H1 (cell line): ENCODE data around the gene SLC2A3. TPM values are rescaled to one million over a fixed set of nuclear protein-coding genes. Genes with fewer than 3 reads are reported as not detected.

ENCODE experiments used
- CTCF ChIA-PET: fragments of 300-600 bp; sonication (Branson Sonifier 250); formaldehyde crosslinking; loops from one replicate; lab custom pipeline; 2021; ENCODE audit not compliant: partially characterized antibody; lab: Charles Lee
- POLR2A ChIA-PET: fragments of 300-600 bp; sonication (Branson Sonifier 250); formaldehyde crosslinking; loops from one replicate; lab custom pipeline; 2021; ENCODE audit warnings: inconsistent platforms; ENCODE audit not compliant: partially characterized antibody; lab: Charles Lee
- DNase-seq, 2 experiments: peaks; one replicate each; pipeline versions ENCODE4 v3.0.0 to v3.0.0-alpha.2; 2010 to 2022; ENCODE audit warnings: low spot score in 2 of 2, low read depth in 1 of 2, mixed read lengths in 1 of 2
- FAIRE-seq: peaks from 2 replicates; lab custom pipeline; 2011; peaks lifted over from hg19 to GRCh38; lab: Jason Lieb, UNC
- H2AFZ ChIP-seq: 2 replicates; pipeline ENCODE4 v1.8.1; 2012; ENCODE audit warnings: low read length, inconsistent platforms
- H2AK5ac ChIP-seq: 2 replicates; pipeline ENCODE4 v1.6.1; 2013; ENCODE audit warnings: low read depth, low read length
- H2BK120ac ChIP-seq: replicated peaks from 2 replicates; pipeline ENCODE3; 2013; ENCODE audit warnings: low read depth, low read length, inconsistent platforms
- H2BK12ac ChIP-seq: 2 replicates; pipeline ENCODE4 v1.6.1; 2013; ENCODE audit warnings: low read depth, low read length
- H2BK15ac ChIP-seq: 2 replicates; pipeline ENCODE4 v1.6.1; 2013; ENCODE audit warnings: low read length
- H2BK20ac ChIP-seq: 2 replicates; pipeline ENCODE4 v1.6.1; 2013; ENCODE audit warnings: low read length
- H2BK5ac ChIP-seq: 2 replicates; pipeline ENCODE4 v1.6.1; 2013; ENCODE audit warnings: low read depth, low read length
- H3K14ac ChIP-seq: 2 replicates; pipeline ENCODE4 v1.6.1; 2013; ENCODE audit warnings: inconsistent platforms; ENCODE audit not compliant: insufficient read length
- H3K18ac ChIP-seq: 2 replicates; pipeline ENCODE4 v1.6.1; 2013; ENCODE audit warnings: low read length; ENCODE audit errors: extremely low read depth
- H3K23ac ChIP-seq: 2 replicates; pipeline ENCODE4 v1.6.1; 2013; ENCODE audit warnings: inconsistent platforms; ENCODE audit not compliant: insufficient read length
- H3K23me2 ChIP-seq: 2 replicates; pipeline ENCODE4 v1.6.1; 2013; ENCODE audit warnings: low read depth, low read length
- H3K27ac ChIP-seq: 2 replicates; pipeline ENCODE4 v1.6.1; 2011; ENCODE audit warnings: low read depth, low read length, inconsistent platforms
- H3K27me3 ChIP-seq, 4 experiments: replicated peaks in 1 of 4; 1 replicate in 1 of 4; 2 replicates in 3 of 4; pipeline versions ENCODE4 v1.6.1 to v1.8.1; 2011 to 2013; ENCODE audit warnings: low read length in 3 of 4, mild to moderate bottlenecking in 3 of 4, inconsistent platforms in 2 of 4, mixed read lengths in 2 of 4, moderate library complexity in 1 of 4; ENCODE audit not compliant: control insufficient read depth in 3 of 4, insufficient read depth in 3 of 4; ENCODE audit errors: extremely low read depth in 1 of 4
- H3K36me3 ChIP-seq, 4 experiments: 2 replicates each; pipeline versions ENCODE4 v1.6.1 to v1.8.1; 2011 to 2013; ENCODE audit warnings: mild to moderate bottlenecking in 4 of 4, low read length in 3 of 4, moderate library complexity in 2 of 4, control low read depth in 1 of 4, inconsistent platforms in 1 of 4; ENCODE audit not compliant: insufficient read depth in 4 of 4, control insufficient read depth in 2 of 4
- H3K4ac ChIP-seq: replicated peaks from 2 replicates; pipeline ENCODE3; 2013; ENCODE audit warnings: low read length, low read depth, mixed read lengths, inconsistent platforms; ENCODE audit not compliant: insufficient read length
- H3K4me1 ChIP-seq, 4 experiments: replicated peaks in 1 of 4; 1 replicate in 1 of 4; 2 replicates in 3 of 4; pipeline versions ENCODE4 v1.6.1 to v1.8.1; 2011 to 2013; ENCODE audit warnings: low read length in 3 of 4, inconsistent platforms in 2 of 4, mixed read lengths in 1 of 4; ENCODE audit not compliant: insufficient read depth in 4 of 4, control insufficient read depth in 3 of 4
- H3K4me2 ChIP-seq, 2 experiments: 2 replicates each; pipeline versions ENCODE4 v1.6.1 to v1.8.1; 2011 to 2013; ENCODE audit warnings: low read depth in 2 of 2, low read length in 2 of 2, control low read depth in 1 of 2, inconsistent platforms in 1 of 2, mild to moderate bottlenecking in 1 of 2; ENCODE audit not compliant: insufficient read depth in 1 of 2
- H3K4me3 ChIP-seq, 4 experiments: fragments of 200-600, 300-600 bp in 1 of 4; sonication (generic), shearing (Covaris generic), sonication (Bioruptor Twin) in 1 of 4; 2 replicates each; pipeline versions ENCODE4 v1.5.1 to v1.8.1; 2011 to 2016; ENCODE audit warnings: low read length in 4 of 4, low read depth in 3 of 4, control low read depth in 2 of 4, inconsistent platforms in 2 of 4, mild to moderate bottlenecking in 2 of 4, mixed read lengths in 1 of 4, moderate library complexity in 1 of 4; ENCODE audit not compliant: insufficient read depth in 2 of 4; ENCODE audit errors: extremely low read depth in 1 of 4
- H3K56ac ChIP-seq: replicated peaks from 2 replicates; pipeline ENCODE3; 2013; ENCODE audit warnings: low read depth, mild to moderate bottlenecking, mixed read lengths, low read length, inconsistent platforms; ENCODE audit not compliant: insufficient read length
- H3K79me1 ChIP-seq: 2 replicates; pipeline ENCODE4 v1.6.1; 2013; ENCODE audit warnings: low read depth, low read length, control low read depth
- H3K79me2 ChIP-seq, 2 experiments: 2 replicates each; pipeline versions ENCODE4 v1.6.1 to v1.8.1; 2012 to 2013; ENCODE audit warnings: low read length in 2 of 2, mild to moderate bottlenecking in 2 of 2, inconsistent platforms in 1 of 2; ENCODE audit not compliant: insufficient read depth in 2 of 2, control insufficient read depth in 1 of 2
- H3K9ac ChIP-seq, 4 experiments: replicated peaks in 1 of 4; 1 replicate in 1 of 4; 2 replicates in 3 of 4; pipeline versions ENCODE4 v1.6.1 to v1.8.1; 2011 to 2013; ENCODE audit warnings: low read depth in 3 of 4, low read length in 3 of 4, control low read depth in 2 of 4, mild to moderate bottlenecking in 2 of 4, moderate library complexity in 2 of 4, inconsistent platforms in 1 of 4; ENCODE audit errors: extremely low read depth in 1 of 4
- H3K9me3 ChIP-seq, 2 experiments: 2 replicates each; pipeline versions ENCODE4 v1.6.1 to v1.8.1; 2012 to 2013; ENCODE audit warnings: mild to moderate bottlenecking in 2 of 2, moderate library complexity in 2 of 2, control low read depth in 1 of 2, inconsistent platforms in 1 of 2, low read depth in 1 of 2, low read length in 1 of 2, mixed read lengths in 1 of 2; ENCODE audit not compliant: insufficient read depth in 2 of 2
- H4K20me1 ChIP-seq, 2 experiments: replicated peaks in 1 of 2; 2 replicates each; pipeline versions ENCODE3 to v1.8.1; 2011 to 2013; ENCODE audit warnings: inconsistent platforms in 2 of 2, low read length in 2 of 2, mild to moderate bottlenecking in 1 of 2; ENCODE audit not compliant: insufficient read depth in 2 of 2, control insufficient read depth in 1 of 2
- H4K5ac ChIP-seq: 2 replicates; pipeline ENCODE4 v1.6.1; 2013; ENCODE audit warnings: low read length, low read depth, mixed read lengths, inconsistent platforms; ENCODE audit not compliant: insufficient read length
- H4K8ac ChIP-seq: 2 replicates; pipeline ENCODE4 v1.8.0; 2013; ENCODE audit warnings: mild to moderate bottlenecking, moderate library complexity, low read length, inconsistent platforms; ENCODE audit not compliant: insufficient read depth; ENCODE audit errors: extremely low read depth
- H4K91ac ChIP-seq: replicated peaks from 2 replicates; pipeline ENCODE3; 2013; ENCODE audit warnings: low read length, mixed read lengths, inconsistent platforms; ENCODE audit not compliant: insufficient read length
- ASH2L ChIP-seq: fragments of 200-600, 300-600 bp; sonication (generic); IDR thresholded peaks from one replicate; pipeline ENCODE4 v1.7.1; 2017; ENCODE audit warnings: low read length
- BRCA1 ChIP-seq: IDR thresholded peaks from 2 replicates; pipeline ENCODE4 v1.6.1; 2012; ENCODE audit warnings: low read depth, low read length, improper control_type of control experiment
- CEBPB ChIP-seq: IDR thresholded peaks from 2 replicates; pipeline ENCODE4 v1.6.1; 2012; ENCODE audit warnings: low read depth, low read length
- CHD1 ChIP-seq: IDR thresholded peaks from 2 replicates; pipeline ENCODE4 v1.6.1; 2012; ENCODE audit warnings: low read depth, low read length, improper control_type of control experiment
- HDAC6 ChIP-seq: IDR thresholded peaks from one replicate; pipeline ENCODE4 v1.7.1; 2012; ENCODE audit warnings: low read depth, mild to moderate bottlenecking, inconsistent platforms, low read length, moderate library complexity
- JUND ChIP-seq: IDR thresholded peaks from 2 replicates; pipeline ENCODE4 v1.6.1; 2011; ENCODE audit warnings: mild to moderate bottlenecking, improper control_type of control experiment, low read length
- RFX5 ChIP-seq: IDR thresholded peaks from 2 replicates; pipeline ENCODE4 v1.6.1; 2011; ENCODE audit warnings: low read depth, low read length, improper control_type of control experiment, borderline replicate concordance
- SAP30 ChIP-seq: fragments of 300-600 bp; sonication (generic); IDR thresholded peaks from 2 replicates; pipeline ENCODE4 v1.7.1; 2012; ENCODE audit warnings: low read length, moderate library complexity, mild to moderate bottlenecking, inconsistent platforms; ENCODE audit not compliant: insufficient read depth, insufficient replicate concordance
- SIRT6 ChIP-seq: IDR thresholded peaks from one replicate; pipeline ENCODE4 v1.7.1; 2012; ENCODE audit warnings: low read length, inconsistent platforms
- SP1 ChIP-seq: IDR thresholded peaks from 2 replicates; pipeline ENCODE4 v1.6.1; 2011; ENCODE audit warnings: low read depth, low read length
- SP2 ChIP-seq: IDR thresholded peaks from 2 replicates; pipeline ENCODE4 v1.6.1; 2012; ENCODE audit warnings: mild to moderate bottlenecking, low read length, inconsistent platforms
- SUZ12 ChIP-seq: fragments of 200-600 bp; sonication (generic); IDR thresholded peaks from 2 replicates; pipeline ENCODE4 v1.6.1; 2012; ENCODE audit warnings: mild to moderate bottlenecking, inconsistent platforms, low read length, moderate library complexity, mixed read lengths
- TBP ChIP-seq: IDR thresholded peaks from 2 replicates; pipeline ENCODE4 v1.6.1; 2011; ENCODE audit warnings: low read depth, low read length, improper control_type of control experiment
- WGBS, 2 experiments: shearing (Covaris generic) in 1 of 2; methylation state at CpG; one replicate each; pipeline versions ENCODE4 v1.1.6 to v1.1.7; 2013 to 2015; ENCODE audit warnings: low lambda C conversion rate in 2 of 2, mixed read lengths in 2 of 2, inconsistent platforms in 1 of 2, low coverage in 1 of 2, missing lambda C conversion rate in 1 of 2; ENCODE audit not compliant: insufficient replicate concordance in 2 of 2, insufficient coverage in 1 of 2, insufficient read length in 1 of 2; ENCODE audit errors: extremely low coverage in 1 of 2, missing lambda C conversion rate in 1 of 2; 5-methylcytosine and 5-hydroxymethylcytosine counted together
- polyA plus RNA-seq, 7 experiments: library from polyadenylated mRNA; depleted of rRNA in 3 of 7; stranded (reverse) in 5 of 7; unstranded in 2 of 7; fragments of >200 nt in 5 of 7; fragments of 200-250 nt in 2 of 7; gene quantifications; 1 replicate in 5 of 7; 2 replicates in 1 of 7; 4 replicates in 1 of 7; pipeline versions ENCODE4 v1.2.1 to v1.2.3, GENCODE V29; 2011 to 2013; ENCODE audit warnings: missing spikeins in 2 of 7, mixed read lengths in 2 of 7
- total RNA-seq: library from RNA; stranded (reverse); fragmentation: NEBNext Ultra II Directional; extraction: Animal tissue kit (Norgen Biotek cat#: 25700); gene quantifications from 2 replicates; pipeline ENCODE4 v1.2.1, GENCODE V29; 2021

SLC2A3 gene
- total and polyA plus RNA-seq, 2 of the 8 experiments (the other 6 are each of a cell fraction or from before 2014, with no cell fraction given), result 417 to 688 TPM

GRCh38 chr12:7917392-7918267, 18.4 kb downstream of the SLC2A3 start:
- no peak overlapping the region for H3K4ac ChIP-seq
- 0 out of 2 replicates have a peak overlapping the region, but pooled peaks have one; percentile 97 for H2BK12ac ChIP-seq
- 93% methylated on average over 19 of the region's 19 CpGs; no CpG with 5 or more reads in 1 of the 2 experiments for WGBS, 2 experiments
- H3K9ac ChIP-seq, result no peak overlapping the region
- peaks cover 3% of the 10 kb centered on the region; the same call in 1 of the 2 replicates for H3K79me1 ChIP-seq
- no peak overlapping the region for H3K56ac ChIP-seq
- H3K18ac ChIP-seq, result peak overlapping the region; percentile 44; the same call in 1 of the 2 replicates
- no peak overlapping the region for H4K8ac ChIP-seq
- H4K91ac ChIP-seq, result no peak overlapping the region
- peak overlapping the region; percentile 95; the same call in 1 of the 2 replicates for H2BK5ac ChIP-seq
- H3K14ac ChIP-seq, result no peak overlapping the region
- peaks cover 0 to 2% of the 10 kb centered on the region in 2 experiments for H4K20me1 ChIP-seq
- H3K4me1 ChIP-seq, result peaks cover 0 to 12% (median 3%) of the 10 kb centered on the region in 4 experiments; a peak in 5 of 7 replicates
- ChIA-PET CTCF (interaction anchor here (0.6 to 6.3 kb wide), 15 partner anchors 10 to 1039 kb away, joined by 3 to 30 read pairs (median 4); no protein-coding TSS in a partner anchor), POLR2A (interaction anchor here (0.7 to 11.9 kb wide), 15 partner anchors 9 to 1392 kb away, joined by 3 to 189 read pairs (median 4); partner anchors contain the start of genes FOXJ2 and SLC2A3)
- H3K4me2 ChIP-seq, result peak overlapping the region in 1 of 2 experiments; percentile 20; a peak in 1 of 4 replicates
- no peaks in the 10 kb centered on the region for H3K23me2 ChIP-seq
- H2AK5ac ChIP-seq, result peak overlapping the region; percentile 97
- H3K79me2 ChIP-seq, result no peaks in the 10 kb centered on the region; a peak in 1 of 4 replicates
- no peak overlapping the region for H4K5ac ChIP-seq
- peaks cover 8 to 40% (median 22%) of the 10 kb centered on the region in 4 experiments for H3K36me3 ChIP-seq
- no peak for DNase-seq
- FAIRE-seq, result no peak
- H3K27me3 ChIP-seq, result no peaks in the 10 kb centered on the region
- no peak overlapping the region for H3K23ac ChIP-seq
- H3K9me3 ChIP-seq, result no peaks in the 10 kb centered on the region
- no peak overlapping the region for H2BK120ac ChIP-seq
- H2AFZ ChIP-seq, result no peak overlapping the region
- peak overlapping the region; percentile 98; the same call in 1 of the 2 replicates for H2BK20ac ChIP-seq
- no peak overlapping the region for H3K27ac ChIP-seq
- H2BK15ac ChIP-seq, result no peak overlapping the region
- H3K4me3 ChIP-seq, result no peak overlapping the region
- no peak for TF ChIP-seq CEBPB
- TF ChIP-seq SP1, result no peak
- TF ChIP-seq RFX5, result no peak
- TF ChIP-seq BRCA1, result no peak
- no peak for TF ChIP-seq SAP30
- no peak for TF ChIP-seq CHD1
- TF ChIP-seq SIRT6, result no peak
- no peak for TF ChIP-seq TBP
- TF ChIP-seq SUZ12, result no peak
- no peak for TF ChIP-seq JUND
- no peak for TF ChIP-seq HDAC6
- no peak for TF ChIP-seq SP2
- no peak for TF ChIP-seq ASH2L
